Measurements from ENCODE around the gene BPHL. TPM values are rescaled to one million over a fixed set of nuclear protein-coding genes. Genes with fewer than 3 reads are reported as not detected.
"Not testable (repeated sequence)": the region's sequence is repeated elsewhere in the genome, so short reads cannot be mapped to it uniquely, and the experiment has no call there.

BPHL gene
- total and polyA plus RNA-seq, 2 donors from 2014 or later = 28.9 to 94.1 TPM

GRCh38 chr6:3181105-3181504, 62.6 kb downstream of the BPHL start:
- no peaks in the 10 kb centered on the region for H3K9me3 ChIP-seq (ENCODE audit: control insufficient read depth in 2 of 3, insufficient read depth in 1 of 3, low read length in 3 of 3)
- DNase-seq (no peak), FAIRE-seq (no peak)
- no peak overlapping the region for H3K27ac ChIP-seq (ENCODE audit: low read depth in 2 of 2, low read length in 2 of 2)
- no peaks in the 10 kb centered on the region for H3K27me3 ChIP-seq (ENCODE audit: control insufficient read depth, insufficient read depth, low read length)
- H3K9ac ChIP-seq (ENCODE audit: low read length in 3 of 3) = no peak overlapping the region
- H3K36me3 ChIP-seq (ENCODE audit: control insufficient read depth in 2 of 3, insufficient read depth in 3 of 3, low read length in 3 of 3) = no peaks in the 10 kb centered on the region
- intact Hi-C loops (cut with DNase I) = no loop called here
- TF ChIP-seq CTCF (IDR thresholded peaks at IDR 0.05; ENCODE audit: borderline replicate concordance, extremely low read depth, insufficient read depth) = no peak
- peaks cover 0 to under 1% (median 0%) of the 10 kb centered on the region in 3 donors for H3K4me1 ChIP-seq (ENCODE audit: control insufficient read depth in 2 of 3, insufficient read depth in 2 of 3, low read depth in 1 of 3, low read length in 3 of 3)
- H3K4me3 ChIP-seq (ENCODE audit: low read length in 3 of 3) = no peak overlapping the region

- intact Hi-C loops (cut with DNase I) = no loop called here
- no peak for FAIRE-seq
- H3K4me1 ChIP-seq (ENCODE audit: control insufficient read depth in 2 of 3, insufficient read depth in 2 of 3, low read depth in 1 of 3, low read length in 3 of 3) = no peaks in the 10 kb centered on the region
Observed at GRCh38 chr6:3183066-3183465, 64.6 kb downstream of the BPHL start.

GRCh38 chr6:3186974-3187382, 68.5 kb downstream of the BPHL start:
- H3K4me1 ChIP-seq (ENCODE audit: control insufficient read depth in 2 of 3, insufficient read depth in 2 of 3, low read depth in 1 of 3, low read length in 3 of 3) = no peaks in the 10 kb centered on the region
- intact Hi-C loops (cut with DNase I) = no loop called here
- no peaks in the 10 kb centered on the region for H3K36me3 ChIP-seq (ENCODE audit: control insufficient read depth in 2 of 3, insufficient read depth in 3 of 3, low read length in 3 of 3)
- DNase-seq = peak in 1 of 5 donors; percentile 18
- no peak overlapping the region for H3K9ac ChIP-seq (ENCODE audit: low read length in 3 of 3)
- no peaks in the 10 kb centered on the region for H3K9me3 ChIP-seq (ENCODE audit: control insufficient read depth in 2 of 3, insufficient read depth in 1 of 3, low read length in 3 of 3)
- H3K27ac ChIP-seq (ENCODE audit: low read depth in 2 of 2, low read length in 2 of 2) = no peak overlapping the region
- no peaks in the 10 kb centered on the region for H3K27me3 ChIP-seq (ENCODE audit: control insufficient read depth, insufficient read depth, low read length)
- no peak overlapping the region for H3K4me3 ChIP-seq (ENCODE audit: low read length in 3 of 3)
- no peak for TF ChIP-seq CTCF (IDR thresholded peaks at IDR 0.05; ENCODE audit: borderline replicate concordance, extremely low read depth, insufficient read depth)
- FAIRE-seq = no peak

More at GRCh38 chr6:3183066-3183465, 64.6 kb downstream of the BPHL start:
- no peaks in the 10 kb centered on the region for H3K9me3 ChIP-seq (ENCODE audit: control insufficient read depth in 2 of 3, insufficient read depth in 1 of 3, low read length in 3 of 3)
- H3K27ac ChIP-seq (ENCODE audit: low read depth in 2 of 2, low read length in 2 of 2) = no peak overlapping the region
- no peak for TF ChIP-seq CTCF (IDR thresholded peaks at IDR 0.05; ENCODE audit: borderline replicate concordance, extremely low read depth, insufficient read depth)
- no peak overlapping the region for H3K4me3 ChIP-seq (ENCODE audit: low read length in 3 of 3)
- H3K27me3 ChIP-seq (ENCODE audit: control insufficient read depth, insufficient read depth, low read length) = no peaks in the 10 kb centered on the region
- H3K36me3 ChIP-seq (ENCODE audit: control insufficient read depth in 2 of 3, insufficient read depth in 3 of 3, low read length in 3 of 3) = no peaks in the 10 kb centered on the region
- H3K9ac ChIP-seq (ENCODE audit: low read length in 3 of 3) = no peak overlapping the region
- DNase-seq = no peak

GRCh38 chr6:3188262-3188661, 69.8 kb downstream of the BPHL start:
- DNase-seq (no peak), FAIRE-seq (no peak)
- H3K36me3 ChIP-seq (ENCODE audit: control insufficient read depth in 2 of 3, insufficient read depth in 3 of 3, low read length in 3 of 3) = no peaks in the 10 kb centered on the region

GRCh38 chr6:3189192-3189591, 70.7 kb downstream of the BPHL start:
- H3K4me1 ChIP-seq (ENCODE audit: control insufficient read depth in 2 of 3, insufficient read depth in 2 of 3, low read depth in 1 of 3, low read length in 3 of 3); H3K4me3 ChIP-seq (ENCODE audit: low read length in 3 of 3); H3K36me3 ChIP-seq (ENCODE audit: control insufficient read depth in 2 of 3, insufficient read depth in 3 of 3, low read length in 3 of 3); FAIRE-seq; DNase-seq; H3K9me3 ChIP-seq (ENCODE audit: control insufficient read depth in 2 of 3, insufficient read depth in 1 of 3, low read length in 3 of 3); H3K9ac ChIP-seq (ENCODE audit: low read length in 3 of 3); H3K27ac ChIP-seq (ENCODE audit: low read depth in 2 of 2, low read length in 2 of 2); intact Hi-C loops (cut with DNase I); H3K27me3 ChIP-seq (ENCODE audit: control insufficient read depth, insufficient read depth, low read length): not testable (repeated sequence)

More at GRCh38 chr6:3188262-3188661, 69.8 kb downstream of the BPHL start:
- intact Hi-C loops (cut with DNase I) = no loop called here
- Histone ChIP-seq H3K27me3 (ENCODE audit: control insufficient read depth, insufficient read depth, low read length) (no peaks in the 10 kb centered on the region), H3K9ac (ENCODE audit: low read length in 3 of 3) (no peak overlapping the region), H3K4me3 (ENCODE audit: low read length in 3 of 3) (no peak overlapping the region), H3K27ac (ENCODE audit: low read depth in 2 of 2, low read length in 2 of 2) (no peak overlapping the region), H3K9me3 (ENCODE audit: control insufficient read depth in 2 of 3, insufficient read depth in 1 of 3, low read length in 3 of 3) (no peaks in the 10 kb centered on the region), H3K4me1 (ENCODE audit: control insufficient read depth in 2 of 3, insufficient read depth in 2 of 3, low read depth in 1 of 3, low read length in 3 of 3) (no peaks in the 10 kb centered on the region)
- no peak for TF ChIP-seq CTCF (IDR thresholded peaks at IDR 0.05; ENCODE audit: borderline replicate concordance, extremely low read depth, insufficient read depth)

Data from kidney (tissue), 14 donors.